Natural killer cell treated with Interleukin-12 subunit alpha and Interleukin-12 subunit beta and Interleukin-15 and Interleukin-18, amount 100 ng/mL, for 72 hours (primary cell): Measurements from ENCODE around the gene RSRC2. TPM values are rescaled to one million over a fixed set of nuclear protein-coding genes. Genes with fewer than 3 reads are reported as not detected.
"Not testable (repeated sequence)": the region's sequence is repeated elsewhere in the genome, so short reads cannot be mapped to it uniquely, and the experiment has no call there.

Experiments
- ATAC-seq, 2 donors: fragments of 150-1000 bp; cut with Tn5 transposase in 1 of 2; sonication (Bioruptor Pico), chemical (Tn5 transposase) in 1 of 2; 2 replicates each; pipeline ENCODE4 v1.10.0; 2021
- DNase-seq: peaks from one replicate; pipeline ENCODE4 v3.0.0; 2022; ENCODE audit warnings: low spot score
- H3K27ac Mint-ChIP-seq, 2 donors: 1 replicate in 1 of 2; 2 replicates in 1 of 2; pipeline ENCODE4 v1.8.0; 2022; ENCODE audit warnings: mixed read lengths in 2 of 2, mild to moderate bottlenecking in 1 of 2, moderate library complexity in 1 of 2
- H3K27me3 Mint-ChIP-seq, 2 donors: 1 replicate in 1 of 2; 2 replicates in 1 of 2; pipeline ENCODE4 v1.8.0; 2022; ENCODE audit warnings: mixed read lengths in 2 of 2
- H3K36me3 Mint-ChIP-seq: one replicate; pipeline ENCODE4 v1.8.0; 2022; ENCODE audit warnings: mixed read lengths
- H3K4me1 Mint-ChIP-seq, 2 donors: 1 replicate in 1 of 2; 2 replicates in 1 of 2; pipeline ENCODE4 v1.8.0; 2022; ENCODE audit warnings: low read depth in 2 of 2, mixed read lengths in 2 of 2, mild to moderate bottlenecking in 1 of 2
- H3K4me3 Mint-ChIP-seq: one replicate; pipeline ENCODE4 v1.8.0; 2022; ENCODE audit warnings: mixed read lengths
- H3K9me3 Mint-ChIP-seq: 2 replicates; pipeline ENCODE4 v1.8.0; 2022; ENCODE audit warnings: mixed read lengths
- total RNA-seq, 2 donors: library from RNA; stranded (reverse); gene quantifications; one replicate each; pipeline ENCODE4 v1.2.3, GENCODE V29; 2022

The RSRC2 gene
- total RNA-seq, 2 donors from 2014 or later = 93.7 to 111 TPM

DNA sequence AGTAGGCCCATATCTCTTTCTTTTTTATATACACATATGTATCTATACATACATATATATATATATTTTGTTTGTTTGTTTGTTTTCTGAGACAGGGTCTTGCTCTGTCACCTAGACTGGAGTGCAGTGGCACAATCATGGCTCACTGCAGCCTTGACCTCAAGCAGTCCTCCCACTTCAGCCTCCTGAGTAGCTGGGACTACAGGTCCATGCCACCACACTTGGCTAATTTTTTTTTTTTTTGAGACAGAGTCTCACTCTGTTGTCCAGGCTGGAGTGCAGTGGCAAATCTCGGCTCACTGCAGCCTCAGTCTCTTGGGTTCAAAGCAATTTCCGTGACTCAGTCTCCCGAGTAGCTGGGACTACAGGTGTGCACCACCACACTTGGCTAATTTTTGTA, 38.9 kb downstream of the RSRC2 start:
- ATAC-seq, H3K27ac Mint-ChIP-seq, H3K4me3 Mint-ChIP-seq, H3K9me3 Mint-ChIP-seq, H3K27me3 Mint-ChIP-seq, DNase-seq: not testable (repeated sequence)
- peaks cover 55% of the 10 kb centered on the region for H3K36me3 Mint-ChIP-seq
- peaks cover 6 to 11% of the 10 kb centered on the region in 2 donors for H3K4me1 Mint-ChIP-seq

DNA sequence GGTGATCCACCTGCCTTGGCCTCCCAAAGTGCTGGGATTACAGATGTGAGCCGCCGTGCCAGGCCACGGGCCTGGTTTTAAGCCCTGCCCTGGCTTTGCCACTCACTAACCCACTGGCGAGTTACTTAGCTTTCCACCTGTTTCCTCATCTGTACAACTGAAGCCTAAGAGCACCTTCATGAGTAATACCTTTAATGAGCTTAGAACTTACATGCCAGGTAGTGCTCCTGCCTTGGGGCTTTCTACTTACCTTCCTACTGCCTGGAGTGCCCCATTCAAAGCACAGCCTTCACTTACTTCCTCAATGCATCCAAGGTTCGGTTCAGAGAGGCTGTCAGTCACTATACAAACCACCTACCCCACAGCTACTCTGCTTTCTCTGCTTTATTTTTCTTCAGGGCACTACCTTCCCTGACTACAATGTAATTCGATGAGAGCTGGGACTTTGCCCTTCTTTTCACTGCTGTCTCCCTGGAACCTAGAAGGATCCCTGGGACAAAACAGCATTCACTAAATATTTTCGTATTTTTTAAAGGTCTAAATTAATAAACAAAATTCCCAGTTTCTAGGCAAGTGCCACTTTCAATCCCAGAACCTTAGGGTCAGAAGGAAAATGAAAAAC, 39.8 kb downstream of the RSRC2 start:
- Mint-ChIP-seq H3K4me1 (peaks cover 6 to 11% of the 10 kb centered on the region in 2 donors), H3K9me3 (no peaks in the 10 kb centered on the region), H3K4me3 (no peak overlapping the region), H3K36me3 (peaks cover 51% of the 10 kb centered on the region), H3K27ac (peak overlapping the region in 1 of 2 donors; percentile 15), H3K27me3 (no peaks in the 10 kb centered on the region)
- no peak for ATAC-seq
- no peak for DNase-seq

DNA sequence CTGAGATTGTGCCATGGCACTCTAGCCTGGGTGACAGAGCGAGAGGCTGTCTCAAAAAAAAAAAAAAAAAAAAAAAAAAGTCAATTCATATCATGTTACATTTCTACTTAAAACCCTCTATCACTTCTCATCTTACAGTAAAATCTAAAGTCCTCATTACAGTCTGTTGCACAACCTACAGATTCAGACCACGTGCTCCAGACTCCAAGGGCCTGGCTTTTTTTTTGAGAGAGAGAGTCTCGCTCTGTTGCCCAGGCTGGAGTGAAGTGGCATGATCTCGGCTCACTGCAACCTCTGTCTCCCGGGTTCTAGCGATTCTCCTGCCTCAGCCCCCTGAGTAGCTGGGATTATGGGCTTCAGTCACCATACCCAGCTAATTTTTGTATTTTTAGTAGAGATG, 40.4 kb downstream of the RSRC2 start:
- Mint-ChIP-seq H3K4me1 (peaks cover 6 to 11% of the 10 kb centered on the region in 2 donors), H3K36me3 (peaks cover 48% of the 10 kb centered on the region)
- not testable (repeated sequence) for H3K27me3 Mint-ChIP-seq, H3K4me3 Mint-ChIP-seq, H3K9me3 Mint-ChIP-seq, DNase-seq, H3K27ac Mint-ChIP-seq, ATAC-seq

DNA sequence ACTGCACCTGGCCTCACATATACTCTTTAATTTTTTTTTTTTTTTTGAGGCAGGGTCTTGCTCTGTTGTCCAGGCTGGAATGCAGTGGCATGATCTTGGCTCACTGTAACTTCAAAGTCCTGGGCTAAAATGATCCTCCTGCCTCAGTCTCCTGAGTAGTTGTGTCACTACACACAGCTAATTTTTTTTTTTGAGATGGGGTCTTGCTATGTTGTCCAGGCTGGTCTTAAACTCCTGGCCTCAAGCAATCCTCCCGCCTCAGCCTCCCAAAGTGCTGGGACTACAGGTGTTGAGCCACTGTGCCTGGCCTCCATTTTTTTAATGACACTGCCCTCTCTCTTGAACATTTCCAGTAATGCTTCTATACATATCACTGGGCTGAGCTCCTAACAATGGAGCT, 42.4 kb downstream of the RSRC2 start:
- Mint-ChIP-seq H3K36me3 (peaks cover 41% of the 10 kb centered on the region), H3K4me1 (peaks cover 0 to 11% of the 10 kb centered on the region in 2 donors)
- not testable (repeated sequence) for ATAC-seq, DNase-seq, H3K27me3 Mint-ChIP-seq, H3K27ac Mint-ChIP-seq, H3K9me3 Mint-ChIP-seq, H3K4me3 Mint-ChIP-seq

DNA sequence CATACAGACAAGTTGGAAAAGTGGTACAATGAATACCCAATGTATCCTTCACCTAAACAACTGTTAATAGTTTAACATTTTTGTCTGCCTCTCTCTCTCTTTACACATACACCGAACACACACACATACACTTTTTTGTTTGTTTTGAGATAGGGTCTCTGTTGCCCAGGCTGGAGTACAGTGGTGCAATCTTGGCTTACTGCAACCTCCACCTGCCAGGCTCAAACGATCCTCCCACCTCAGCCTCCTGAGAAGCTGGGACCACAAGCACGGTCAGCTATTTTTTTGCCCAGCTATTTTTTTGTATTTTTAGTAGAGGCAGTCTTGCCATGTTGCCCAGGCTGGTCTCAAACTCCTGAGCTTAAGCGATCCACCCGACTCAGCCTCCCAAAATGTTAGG, 42.8 kb downstream of the RSRC2 start:
- H3K9me3 Mint-ChIP-seq = no peaks in the 10 kb centered on the region
- DNase-seq = no peak
- H3K27ac Mint-ChIP-seq = no peak overlapping the region
- no peaks in the 10 kb centered on the region for H3K27me3 Mint-ChIP-seq
- peaks cover 0 to 11% of the 10 kb centered on the region in 2 donors for H3K4me1 Mint-ChIP-seq
- peaks cover 37% of the 10 kb centered on the region for H3K36me3 Mint-ChIP-seq
- no peak overlapping the region for H3K4me3 Mint-ChIP-seq
- no peak for ATAC-seq

DNA sequence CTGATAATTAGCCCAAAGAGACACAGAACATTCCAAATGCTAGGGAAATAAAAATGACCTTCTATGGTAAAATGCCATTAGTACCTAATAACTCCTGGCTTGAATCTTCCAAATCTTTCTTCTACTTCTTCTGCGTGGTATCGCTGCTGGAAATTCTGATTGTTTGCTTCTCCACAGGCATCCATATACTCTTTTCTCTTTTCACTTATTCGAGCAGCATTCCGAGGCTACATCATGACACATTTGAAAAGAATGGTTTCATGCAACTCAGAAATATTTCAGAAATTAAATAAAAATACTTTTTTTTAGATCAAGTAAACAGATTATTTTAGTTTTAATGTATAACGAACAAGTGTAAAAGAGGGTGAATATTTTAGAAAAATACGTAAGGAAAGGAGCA, 44.9 kb downstream of the RSRC2 start:
- H3K27me3 Mint-ChIP-seq = no peaks in the 10 kb centered on the region
- DNase-seq (no peak), ATAC-seq (no peak)
- no peak overlapping the region for H3K27ac Mint-ChIP-seq
- no peak overlapping the region for H3K4me3 Mint-ChIP-seq
- H3K9me3 Mint-ChIP-seq = no peaks in the 10 kb centered on the region
- peaks cover 0 to 11% of the 10 kb centered on the region in 2 donors for H3K4me1 Mint-ChIP-seq
- peaks cover 42% of the 10 kb centered on the region for H3K36me3 Mint-ChIP-seq

DNA sequence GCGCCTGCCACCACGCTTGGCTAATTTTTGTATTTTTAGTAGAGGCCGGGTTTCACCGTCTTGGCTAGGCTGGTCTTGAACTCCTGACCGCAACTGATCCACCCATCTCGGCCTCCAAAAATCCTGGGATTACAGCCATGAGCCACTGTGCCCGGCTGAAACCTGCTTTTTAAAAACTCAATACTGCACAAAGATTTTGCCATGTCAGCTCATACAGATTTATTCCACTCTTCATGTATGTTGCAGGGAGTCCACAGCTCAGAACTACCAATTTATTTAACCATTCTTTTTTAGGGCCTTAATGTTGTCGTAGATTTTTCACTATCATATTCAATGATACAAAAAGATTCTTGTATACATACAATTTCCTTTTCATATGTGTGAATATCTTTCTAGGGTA, 46.0 kb downstream of the RSRC2 start:
- Mint-ChIP-seq H3K36me3 (peaks cover 41% of the 10 kb centered on the region), H3K27me3 (no peaks in the 10 kb centered on the region), H3K27ac (no peak overlapping the region), H3K4me3 (no peak overlapping the region), H3K9me3 (no peaks in the 10 kb centered on the region), H3K4me1 (peaks cover 3 to 8% of the 10 kb centered on the region in 2 donors)
- ATAC-seq = no peak
- no peak for DNase-seq

DNA sequence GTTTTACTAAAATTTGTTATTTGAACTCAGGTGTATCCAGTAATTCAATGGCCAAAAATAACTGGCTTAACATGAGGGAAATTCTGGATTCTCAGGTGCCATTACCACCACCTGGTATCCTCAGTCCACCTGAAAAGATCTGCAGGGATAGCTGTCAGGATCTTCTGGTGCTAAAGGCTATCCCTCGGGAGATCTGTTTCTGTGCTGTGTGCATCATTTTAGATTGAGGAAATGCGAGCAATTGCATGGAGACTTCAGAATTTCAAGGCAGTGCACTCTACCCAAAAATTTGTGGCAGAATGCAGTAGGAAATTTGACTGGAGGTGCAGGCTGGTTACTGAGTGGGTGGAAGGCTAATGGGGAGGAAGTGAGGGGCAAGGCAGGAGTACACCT, 52.4 kb downstream of the RSRC2 start:
- no peaks in the 10 kb centered on the region for H3K27me3 Mint-ChIP-seq
- peaks cover 36% of the 10 kb centered on the region for H3K36me3 Mint-ChIP-seq
- DNase-seq (no peak), ATAC-seq (no peak)
- H3K4me1 Mint-ChIP-seq = peaks cover 5 to 13% of the 10 kb centered on the region in 2 donors
- H3K27ac Mint-ChIP-seq = no peak overlapping the region
- H3K9me3 Mint-ChIP-seq = no peaks in the 10 kb centered on the region
- no peak overlapping the region for H3K4me3 Mint-ChIP-seq

DNA sequence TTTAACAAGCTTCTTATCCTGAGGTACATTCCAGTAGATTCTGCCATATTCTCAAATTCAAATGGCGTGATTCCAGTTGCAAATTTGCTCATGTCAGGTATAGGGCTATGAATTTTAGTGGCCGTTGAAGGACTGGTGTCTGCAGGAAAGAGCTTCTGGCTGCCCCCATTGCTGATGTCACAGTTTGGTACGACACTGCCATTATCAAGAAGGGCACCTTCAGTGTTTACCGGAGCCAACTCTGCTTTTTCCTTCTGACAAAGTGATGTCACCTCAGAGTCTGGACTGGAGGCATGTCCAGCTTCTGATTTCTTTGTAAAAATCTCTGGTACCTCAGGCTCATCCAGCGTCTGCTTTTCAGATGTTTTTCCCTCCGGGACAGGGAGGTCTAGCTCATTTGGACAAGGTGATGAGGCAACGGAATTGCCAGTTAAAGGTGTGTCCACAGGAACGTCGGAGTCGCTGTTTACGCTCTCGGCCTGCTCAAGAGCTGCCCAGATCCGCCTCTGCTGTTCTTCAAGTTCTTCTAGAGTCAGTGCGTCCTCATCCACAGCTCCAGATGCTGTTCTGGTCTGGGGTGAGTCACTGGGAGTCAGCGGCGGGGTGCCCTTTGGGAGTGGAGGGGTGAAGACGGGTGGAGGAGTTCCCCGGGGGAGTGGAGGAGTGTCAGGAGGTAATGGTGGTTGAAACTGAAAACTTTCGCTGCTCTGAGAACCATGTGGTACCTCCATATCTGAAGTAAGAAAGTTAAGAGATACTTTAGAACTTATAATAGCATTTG, 53.0 kb downstream of the RSRC2 start:
- H3K4me1 Mint-ChIP-seq = peaks cover 5 to 13% of the 10 kb centered on the region in 2 donors
- peaks cover 35% of the 10 kb centered on the region for H3K36me3 Mint-ChIP-seq
- H3K9me3 Mint-ChIP-seq = no peaks in the 10 kb centered on the region
- ATAC-seq (no peak), DNase-seq (no peak)
- no peak overlapping the region for H3K4me3 Mint-ChIP-seq
- H3K27ac Mint-ChIP-seq = no peak overlapping the region
- H3K27me3 Mint-ChIP-seq = no peaks in the 10 kb centered on the region

DNA sequence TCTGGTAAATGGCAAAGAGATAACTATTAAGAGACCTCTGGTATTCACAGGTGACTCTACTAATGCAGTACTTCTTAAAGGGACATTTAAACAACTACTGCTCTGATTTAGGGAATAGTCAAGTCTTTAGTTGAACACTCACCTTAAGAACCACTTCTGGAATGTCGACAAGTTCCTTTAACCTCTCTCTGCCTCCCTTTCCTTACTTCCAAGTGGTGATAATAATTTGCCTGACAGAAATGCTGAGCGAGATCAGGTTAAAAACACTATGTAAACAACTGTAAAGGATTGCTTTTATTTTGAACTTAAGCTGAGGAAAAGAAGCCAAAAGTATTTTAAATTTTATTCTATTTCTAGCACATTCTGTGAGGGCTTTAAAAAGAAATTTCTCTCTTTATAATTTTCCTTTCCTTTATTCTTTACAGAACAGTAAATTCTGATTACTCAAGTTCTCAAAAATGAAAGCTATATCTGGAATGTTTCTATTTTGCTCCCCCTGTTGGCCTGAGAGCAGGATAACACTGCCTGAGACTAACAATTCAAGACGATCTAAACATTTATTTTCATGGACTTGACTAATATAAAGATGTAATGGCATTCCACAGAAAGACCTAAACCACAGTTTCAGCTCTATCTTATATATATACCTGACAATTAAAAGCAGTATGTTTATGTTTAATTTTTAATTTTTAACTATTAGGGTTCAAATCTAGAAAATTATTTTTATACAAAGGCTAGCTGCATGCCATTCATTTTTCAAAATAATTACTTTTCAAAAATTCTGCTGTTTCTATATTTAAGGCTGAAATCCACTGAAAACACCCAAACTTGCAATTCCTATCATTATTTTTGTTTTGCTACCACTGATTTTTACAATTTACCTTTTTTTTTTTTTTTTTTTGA, 55.2 kb downstream of the RSRC2 start:
- peaks cover 5 to 13% of the 10 kb centered on the region in 2 donors for H3K4me1 Mint-ChIP-seq
- H3K27ac Mint-ChIP-seq = peak overlapping the region in 1 of 2 donors; percentile 43
- no peak for DNase-seq
- no peaks in the 10 kb centered on the region for H3K27me3 Mint-ChIP-seq
- no peak overlapping the region for H3K4me3 Mint-ChIP-seq
- ATAC-seq = peak in 1 of 2 donors; percentile 65
- peaks cover 23% of the 10 kb centered on the region for H3K36me3 Mint-ChIP-seq
- no peaks in the 10 kb centered on the region for H3K9me3 Mint-ChIP-seq

DNA sequence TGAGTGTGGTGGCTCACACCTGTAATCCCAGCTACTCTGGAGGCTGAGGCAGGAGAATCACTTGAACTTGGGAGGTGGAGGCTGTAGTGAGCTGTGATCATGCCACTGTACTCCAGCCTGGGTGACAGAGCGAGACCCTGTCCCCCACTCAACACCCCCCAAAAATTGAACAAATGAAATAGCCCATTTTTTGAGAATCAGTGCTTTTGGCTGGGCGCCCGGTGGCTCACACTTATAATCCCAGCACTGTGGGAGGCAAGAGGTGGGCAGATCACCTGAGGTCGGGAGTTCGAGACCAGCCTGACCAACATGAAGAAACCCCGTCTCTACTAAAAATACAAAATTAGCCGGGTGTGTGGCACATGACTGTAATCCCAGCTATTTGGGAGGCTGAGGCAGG, 56.2 kb downstream of the RSRC2 start:
- peaks cover 13% of the 10 kb centered on the region for H3K36me3 Mint-ChIP-seq
- H3K27ac Mint-ChIP-seq, ATAC-seq, H3K4me1 Mint-ChIP-seq, H3K9me3 Mint-ChIP-seq, H3K4me3 Mint-ChIP-seq, DNase-seq, H3K27me3 Mint-ChIP-seq: not testable (repeated sequence)

DNA sequence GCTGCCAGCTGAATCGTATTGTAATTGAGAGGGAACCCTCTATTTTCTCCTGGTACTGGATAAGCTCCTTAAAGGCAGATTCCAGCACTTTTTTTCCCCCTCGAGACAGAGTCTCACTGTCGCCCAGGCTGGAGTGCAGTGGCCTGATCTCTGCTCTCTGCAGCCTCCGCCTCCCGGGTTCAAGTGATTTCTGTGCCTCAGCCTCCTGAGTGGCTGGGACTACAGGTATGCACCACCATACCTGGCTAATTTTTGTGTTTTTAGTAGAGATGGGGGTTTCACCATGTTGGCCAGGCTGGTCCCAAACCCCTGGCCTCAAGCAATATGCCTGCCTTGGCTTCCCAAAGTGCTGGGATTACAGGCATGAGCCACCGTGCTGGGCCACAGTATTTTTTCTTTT, 56.9 kb downstream of the RSRC2 start:
- not testable (repeated sequence) for ATAC-seq, H3K4me3 Mint-ChIP-seq, H3K9me3 Mint-ChIP-seq, DNase-seq, H3K4me1 Mint-ChIP-seq, H3K36me3 Mint-ChIP-seq, H3K27ac Mint-ChIP-seq, H3K27me3 Mint-ChIP-seq

DNA sequence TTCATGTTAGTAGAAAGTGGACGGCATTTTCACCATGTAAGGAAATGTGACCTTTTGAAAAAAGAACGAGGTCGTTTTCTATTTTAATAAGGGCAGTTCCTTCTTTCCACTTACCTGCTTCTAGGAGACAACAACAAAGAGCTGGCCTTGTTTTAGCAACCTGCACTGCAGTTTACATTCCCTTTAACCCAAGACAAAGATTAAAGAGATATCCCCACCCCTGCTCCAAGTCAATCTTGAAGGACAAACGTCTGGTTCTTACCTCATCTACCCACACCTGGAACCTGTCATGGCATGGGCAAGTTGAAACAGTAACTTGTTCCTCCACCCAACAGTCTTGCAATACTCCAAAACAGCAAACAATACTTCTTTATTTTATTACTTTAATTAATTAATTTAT, 58.8 kb downstream of the RSRC2 start:
- ATAC-seq (no peak), DNase-seq (no peak)
- no peak overlapping the region for H3K4me3 Mint-ChIP-seq
- H3K9me3 Mint-ChIP-seq = no peaks in the 10 kb centered on the region
- no peaks in the 10 kb centered on the region for H3K36me3 Mint-ChIP-seq
- no peaks in the 10 kb centered on the region for H3K27me3 Mint-ChIP-seq
- H3K4me1 Mint-ChIP-seq = peaks cover 5 to 6% of the 10 kb centered on the region in 2 donors
- no peak overlapping the region for H3K27ac Mint-ChIP-seq
